DOHH2 (cell line): ENCODE measurements around the gene ADAMTS12.

Experiments used
- CTCF ChIP-seq: fragments of 200-600 bp; sonication (generic); IDR thresholded peaks from one replicate; pipeline ENCODE4 v1.5.1; 2014; ENCODE audit warnings: antibody characterized with exemption, mild to moderate bottlenecking, low read depth, low read length; ENCODE audit not compliant: poor library complexity, severe bottlenecking
- EZH2phosphoT487 ChIP-seq: fragments of 200-600 bp; sonication (generic); IDR thresholded peaks from 2 replicates; pipeline ENCODE4 v1.6.1; 2017; ENCODE audit warnings: borderline replicate concordance, mild to moderate bottlenecking, antibody characterized with exemption, low read length, moderate library complexity, mixed read lengths

DNA sequence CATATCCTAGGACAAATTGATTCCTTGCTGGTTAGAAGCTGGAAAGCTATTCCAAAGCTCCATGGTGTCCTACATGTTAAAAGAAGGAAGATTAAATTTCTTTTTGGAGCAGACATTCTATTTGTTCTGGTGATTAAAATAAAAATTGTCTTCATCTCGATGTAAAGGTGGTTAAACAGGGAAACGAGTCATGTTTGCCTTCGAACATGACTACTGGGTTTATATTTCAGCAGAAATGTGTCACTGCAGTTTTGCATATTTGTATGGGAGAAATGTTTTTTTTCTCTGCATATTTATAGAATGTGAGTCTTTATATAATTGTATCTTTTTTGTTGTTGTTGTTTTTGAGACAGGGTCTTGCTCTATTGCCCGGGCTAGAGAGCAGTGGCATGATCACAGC lies 36.4 kb downstream of the ADAMTS12 start:
- no peak for TF ChIP-seq CTCF
- TF ChIP-seq EZH2phosphoT487 = no peak
